Left forelimb (tissue), 1 donor: Measurements from ENCODE around the gene AQP12A.

Experiments
- DNase-seq: peaks from one replicate; pipeline ENCODE4 v3.0.0-alpha.2; 2018; ENCODE audit warnings: low spot score

The AQP12A gene

GRCh38 chr2:240741091-240741490 is 49.4 kb downstream of the AQP12A start:
- DNase-seq: no peak

- DNase-seq: no peak
Observed at GRCh38 chr2:240742602-240743095, 51.0 kb downstream of the AQP12A start.

- DNase-seq: no peak
Observed at GRCh38 chr2:240745456-240745855, 53.8 kb downstream of the AQP12A start.

DNA sequence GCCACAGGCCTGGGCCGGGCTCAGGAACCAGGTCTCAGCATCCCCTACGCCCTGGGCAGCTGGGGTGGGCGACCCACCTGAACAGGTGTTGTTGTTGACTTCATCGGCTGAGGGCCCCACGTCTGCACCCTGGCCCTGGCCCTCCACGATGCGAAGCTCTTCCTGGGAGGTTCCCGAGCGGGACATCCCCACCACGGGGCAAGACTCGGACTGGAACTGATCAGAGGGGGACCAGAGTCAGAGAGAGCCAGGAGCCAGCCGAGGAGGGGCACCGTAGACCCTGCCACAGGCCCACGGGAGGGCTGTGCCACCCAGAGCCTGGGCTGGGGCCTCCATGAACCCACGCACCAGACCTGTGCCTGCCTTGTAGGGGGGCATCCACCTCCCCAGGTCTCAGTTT is 54.3 kb downstream of the AQP12A start:
- no peak for DNase-seq

- no peak for DNase-seq
Observed at GRCh38 chr2:240746671-240747070, 55.0 kb downstream of the AQP12A start.

DNA sequence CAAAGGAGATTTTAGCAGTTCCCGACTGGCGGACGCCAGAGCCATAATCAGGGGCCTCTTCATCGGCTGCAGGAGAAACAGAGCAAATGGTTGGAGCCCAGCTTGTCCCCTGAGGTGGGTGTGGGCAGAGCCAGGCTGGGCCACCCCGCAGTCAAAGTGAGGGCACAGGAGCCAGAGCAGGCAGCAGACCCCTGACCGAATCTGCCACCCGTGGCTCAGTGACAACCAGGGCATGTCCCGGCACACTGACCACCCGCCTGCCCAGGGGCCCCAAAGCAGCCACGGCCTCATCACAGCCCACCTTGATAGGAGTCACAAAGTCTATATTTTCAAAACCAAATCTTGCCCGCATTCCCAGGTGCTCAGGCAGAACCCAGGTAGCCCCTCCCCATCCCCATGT is 55.6 kb downstream of the AQP12A start:
- no peak for DNase-seq
